Measurements from ENCODE around the gene ZNF597.

- TF ChIP-seq, protein P1, sequence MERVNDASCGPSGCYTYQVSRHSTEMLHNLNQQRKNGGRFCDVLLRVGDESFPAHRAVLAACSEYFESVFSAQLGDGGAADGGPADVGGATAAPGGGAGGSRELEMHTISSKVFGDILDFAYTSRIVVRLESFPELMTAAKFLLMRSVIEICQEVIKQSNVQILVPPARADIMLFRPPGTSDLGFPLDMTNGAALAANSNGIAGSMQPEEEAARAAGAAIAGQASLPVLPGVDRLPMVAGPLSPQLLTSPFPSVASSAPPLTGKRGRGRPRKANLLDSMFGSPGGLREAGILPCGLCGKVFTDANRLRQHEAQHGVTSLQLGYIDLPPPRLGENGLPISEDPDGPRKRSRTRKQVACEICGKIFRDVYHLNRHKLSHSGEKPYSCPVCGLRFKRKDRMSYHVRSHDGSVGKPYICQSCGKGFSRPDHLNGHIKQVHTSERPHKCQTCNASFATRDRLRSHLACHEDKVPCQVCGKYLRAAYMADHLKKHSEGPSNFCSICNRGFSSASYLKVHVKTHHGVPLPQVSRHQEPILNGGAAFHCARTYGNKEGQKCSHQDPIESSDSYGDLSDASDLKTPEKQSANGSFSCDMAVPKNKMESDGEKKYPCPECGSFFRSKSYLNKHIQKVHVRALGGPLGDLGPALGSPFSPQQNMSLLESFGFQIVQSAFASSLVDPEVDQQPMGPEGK (CRISPR knock-in tag; IDR thresholded peaks at IDR 0.05; ENCODE audit: borderline replicate concordance): no peak
- TF ChIP-seq ARNTL (CRISPR knock-in tag; IDR thresholded peaks at IDR 0.05; ENCODE audit: borderline replicate concordance, low read depth): no peak
- TF ChIP-seq ESRRG (CRISPR knock-in tag; IDR thresholded peaks at IDR 0.05): no peak
- TF ChIP-seq, protein P2, sequence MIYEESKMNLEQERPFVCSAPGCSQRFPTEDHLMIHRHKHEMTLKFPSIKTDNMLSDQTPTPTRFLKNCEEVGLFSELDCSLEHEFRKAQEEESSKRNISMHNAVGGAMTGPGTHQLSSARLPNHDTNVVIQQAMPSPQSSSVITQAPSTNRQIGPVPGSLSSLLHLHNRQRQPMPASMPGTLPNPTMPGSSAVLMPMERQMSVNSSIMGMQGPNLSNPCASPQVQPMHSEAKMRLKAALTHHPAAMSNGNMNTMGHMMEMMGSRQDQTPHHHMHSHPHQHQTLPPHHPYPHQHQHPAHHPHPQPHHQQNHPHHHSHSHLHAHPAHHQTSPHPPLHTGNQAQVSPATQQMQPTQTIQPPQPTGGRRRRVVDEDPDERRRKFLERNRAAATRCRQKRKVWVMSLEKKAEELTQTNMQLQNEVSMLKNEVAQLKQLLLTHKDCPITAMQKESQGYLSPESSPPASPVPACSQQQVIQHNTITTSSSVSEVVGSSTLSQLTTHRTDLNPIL (CRISPR knock-in tag; IDR thresholded peaks at IDR 0.05; ENCODE audit: low read depth): no peak
- no peak for TF ChIP-seq RARB (CRISPR knock-in tag; IDR thresholded peaks at IDR 0.05)
- TF ChIP-seq ZC3H10 (CRISPR knock-in tag; IDR thresholded peaks at IDR 0.05): no peak
- TF ChIP-seq ZFP30 (CRISPR knock-in tag; IDR thresholded peaks at IDR 0.05): no peak
- no peak for TF ChIP-seq CSDC2 (CRISPR knock-in tag; IDR thresholded peaks at IDR 0.05)
- no peak for TF ChIP-seq ISL1 (CRISPR knock-in tag; IDR thresholded peaks at IDR 0.05)
- no peak for TF ChIP-seq SNAI2 (CRISPR knock-in tag; IDR thresholded peaks at IDR 0.05)
- TF ChIP-seq CSRNP3 (CRISPR knock-in tag; IDR thresholded peaks at IDR 0.05): no peak
Measured at GRCh38 chr16:3459401-3460090, 16.2 kb upstream of the ZNF597 start.

Measured in SK-N-SH treated with all-trans-retinoic acid at 6 μM for 48 hours (cell line).